22Rv1 (cell line): ENCODE data around the gene TUBB.

ENCODE experiments used
- H3K27ac ChIP-seq: fragments of 450-650 bp; 2 replicates; pipeline ENCODE4 v1.5.1; 2017
- ZFX ChIP-seq: fragments of 450-650 bp; IDR thresholded peaks from 2 replicates; pipeline ENCODE4 v1.6.1; 2017; ENCODE audit warnings: antibody characterized with exemption, borderline replicate concordance
- TF ChIP-seq, protein P1 (sequence below): fragments of 450-650 bp; IDR thresholded peaks from 2 replicates; pipeline ENCODE4 v1.5.1; 2017; ENCODE audit warnings: mild to moderate bottlenecking

The TUBB gene

DNA sequence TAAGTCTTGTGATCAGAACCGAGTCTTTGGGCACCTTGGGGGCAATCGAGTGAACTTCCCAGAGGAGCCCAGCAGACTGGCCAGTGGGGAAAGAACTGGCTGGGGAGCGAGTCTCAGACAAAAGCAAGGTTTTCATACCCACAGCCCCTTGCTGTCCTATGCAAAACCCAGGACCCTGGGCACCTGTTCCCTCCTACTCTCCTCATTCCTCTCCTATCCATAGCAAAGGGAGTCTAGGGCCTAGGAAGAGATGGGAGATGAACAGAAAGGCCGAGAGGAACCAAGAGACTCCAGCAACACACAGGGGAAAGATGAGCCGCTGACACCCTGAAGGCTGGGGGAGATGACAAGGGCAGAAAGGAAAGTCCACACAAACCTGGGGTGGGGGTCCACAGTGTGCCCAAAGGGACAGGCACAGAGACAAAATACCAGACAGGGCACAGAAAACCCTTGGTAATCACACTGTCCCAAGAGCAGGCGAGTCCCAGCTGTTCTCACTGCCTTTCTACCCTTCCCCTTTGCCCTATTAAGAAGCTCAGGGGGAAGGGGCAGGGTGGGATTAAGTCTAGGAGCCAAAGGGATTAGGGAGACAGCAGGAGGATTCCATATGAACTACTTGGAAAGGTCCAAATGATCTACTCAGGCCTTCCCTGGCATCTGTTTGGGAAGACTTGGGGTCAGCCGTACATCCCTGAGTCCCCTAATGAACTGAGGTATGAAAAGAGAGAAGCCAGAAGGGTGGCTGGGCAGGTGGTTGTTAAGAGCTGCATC is 40.2 kb upstream of the TUBB start:
- H3K27ac ChIP-seq: no peak overlapping the region
- TF ChIP-seq ZFX: no peak
- TF ChIP-seq, protein P1, sequence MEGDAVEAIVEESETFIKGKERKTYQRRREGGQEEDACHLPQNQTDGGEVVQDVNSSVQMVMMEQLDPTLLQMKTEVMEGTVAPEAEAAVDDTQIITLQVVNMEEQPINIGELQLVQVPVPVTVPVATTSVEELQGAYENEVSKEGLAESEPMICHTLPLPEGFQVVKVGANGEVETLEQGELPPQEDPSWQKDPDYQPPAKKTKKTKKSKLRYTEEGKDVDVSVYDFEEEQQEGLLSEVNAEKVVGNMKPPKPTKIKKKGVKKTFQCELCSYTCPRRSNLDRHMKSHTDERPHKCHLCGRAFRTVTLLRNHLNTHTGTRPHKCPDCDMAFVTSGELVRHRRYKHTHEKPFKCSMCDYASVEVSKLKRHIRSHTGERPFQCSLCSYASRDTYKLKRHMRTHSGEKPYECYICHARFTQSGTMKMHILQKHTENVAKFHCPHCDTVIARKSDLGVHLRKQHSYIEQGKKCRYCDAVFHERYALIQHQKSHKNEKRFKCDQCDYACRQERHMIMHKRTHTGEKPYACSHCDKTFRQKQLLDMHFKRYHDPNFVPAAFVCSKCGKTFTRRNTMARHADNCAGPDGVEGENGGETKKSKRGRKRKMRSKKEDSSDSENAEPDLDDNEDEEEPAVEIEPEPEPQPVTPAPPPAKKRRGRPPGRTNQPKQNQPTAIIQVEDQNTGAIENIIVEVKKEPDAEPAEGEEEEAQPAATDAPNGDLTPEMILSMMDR: no peak

DNA sequence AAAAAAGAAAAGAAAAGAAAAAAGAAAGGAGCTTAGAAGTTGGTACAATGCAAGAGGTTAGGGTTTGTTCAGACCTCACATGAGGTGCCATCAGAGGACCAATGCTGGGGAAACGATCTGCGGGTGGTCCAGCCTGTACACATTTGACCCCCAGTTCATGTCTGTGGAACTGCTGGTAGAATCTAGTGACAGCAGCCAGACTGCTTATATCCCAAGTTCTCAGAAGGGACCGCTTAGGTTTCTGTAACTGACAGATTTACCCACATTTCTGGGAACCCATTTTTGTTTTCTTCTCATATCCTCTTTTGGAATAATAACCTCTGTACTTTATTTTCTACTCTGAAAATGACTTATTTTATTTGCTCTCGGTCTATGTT is 38.4 kb upstream of the TUBB start:
- TF ChIP-seq, protein P1: no peak
- TF ChIP-seq ZFX: no peak
- H3K27ac ChIP-seq: no peak overlapping the region

- H3K27ac ChIP-seq: no peak overlapping the region
- TF ChIP-seq, protein P1: no peak
- no peak for TF ChIP-seq ZFX
Observed at GRCh38 chr6:30682143-30683117, 37.7 kb upstream of the TUBB start.

- TF ChIP-seq, protein P1: no peak
- no peak for TF ChIP-seq ZFX
- no peak overlapping the region for H3K27ac ChIP-seq
Observed at GRCh38 chr6:30683183-30683979, 36.8 kb upstream of the TUBB start.

- TF ChIP-seq ZFX: no peak
- TF ChIP-seq, protein P1: no peak
- no peak overlapping the region for H3K27ac ChIP-seq
Observed at GRCh38 chr6:30683980-30684338, 36.2 kb upstream of the TUBB start.

- TF ChIP-seq, protein P1: no peak
- no peak for TF ChIP-seq ZFX
- no peak overlapping the region for H3K27ac ChIP-seq
Observed at GRCh38 chr6:30684386-30685156, 35.6 kb upstream of the TUBB start.
